B cell (primary cell): ENCODE results near the gene HNRNPH1. TPM values are rescaled to one million over a fixed set of nuclear protein-coding genes. Genes with fewer than 3 reads are reported as not detected.
"Not testable (repeated sequence)": the region's sequence is repeated elsewhere in the genome, so short reads cannot be mapped to it uniquely, and the experiment has no call there.

Source experiments
- ATAC-seq: fragments of 200-7000 bp; cut with Tn5 transposase; one replicate; pipeline ENCODE4 v1.10.0; 2021; ENCODE audit warnings: low read depth, mild to moderate bottlenecking, moderate number of reproducible peaks, moderate library complexity
- CTCF ChIA-PET: fragments of 350-600 bp; sonication (Branson Sonifier 250); formaldehyde crosslinking; loops from one replicate; lab custom pipeline; 2021; ENCODE audit warnings: antibody characterized with exemption, inconsistent platforms; lab: Charles Lee
- POLR2A ChIA-PET: fragments of 350-600 bp; sonication (Branson Sonifier 250); formaldehyde crosslinking; loops from one replicate; lab custom pipeline; 2021; ENCODE audit warnings: antibody characterized with exemption; lab: Charles Lee
- DNase-seq: peaks from one replicate; pipeline ENCODE4 v3.0.0; 2013
- H2AFZ ChIP-seq: 2 replicates; pipeline ENCODE4 v1.6.1; 2012; ENCODE audit warnings: mild to moderate bottlenecking, low read depth, low read length; ENCODE audit not compliant: insufficient read depth, poor library complexity, severe bottlenecking
- H3K27ac ChIP-seq, 2 donors: 1 replicate in 1 of 2; 2 replicates in 1 of 2; pipeline ENCODE4 v1.5.1; 2012 to 2013; ENCODE audit warnings: low read length in 2 of 2, mild to moderate bottlenecking in 2 of 2, moderate library complexity in 1 of 2
- H3K27me3 ChIP-seq, 4 experiments: fragments of 200-600 bp in 1 of 4; sonication (generic) in 1 of 4; replicated peaks in 1 of 4; 1 replicate in 2 of 4; 2 replicates in 2 of 4; pipeline versions ENCODE4 v1.6.1 to v1.7.0; 2013 to 2016; ENCODE audit warnings: low read length in 3 of 4, mild to moderate bottlenecking in 2 of 4, mixed read lengths in 1 of 4, moderate library complexity in 1 of 4; ENCODE audit not compliant: insufficient read depth in 4 of 4, control insufficient read depth in 3 of 4; ENCODE audit errors: control extremely low read depth in 1 of 4
- H3K36me3 ChIP-seq, 2 experiments: replicated peaks in 1 of 2; 1 replicate in 1 of 2; 2 replicates in 1 of 2; pipeline versions ENCODE4 v1.6.1 to v1.7.1; 2013; ENCODE audit warnings: low read length in 1 of 2; ENCODE audit not compliant: insufficient read depth in 2 of 2, control insufficient read depth in 1 of 2; ENCODE audit errors: control extremely low read depth in 1 of 2, extremely low read depth in 1 of 2
- H3K4me1 ChIP-seq, 2 donors: fragments of 200-600 bp in 1 of 2; sonication (generic) in 1 of 2; 1 replicate in 1 of 2; 2 replicates in 1 of 2; pipeline versions ENCODE4 v1.5.1 to v1.6.1; 2013 to 2017; ENCODE audit warnings: low read length in 2 of 2; ENCODE audit not compliant: control insufficient read depth in 2 of 2, insufficient read depth in 2 of 2
- H3K4me2 ChIP-seq: replicated peaks from 2 replicates; pipeline ENCODE3; 2012; ENCODE audit warnings: mild to moderate bottlenecking, low read depth, low read length; ENCODE audit not compliant: poor library complexity, severe bottlenecking
- H3K4me3 ChIP-seq, 5 experiments: fragments of 200-600 bp in 1 of 5; sonication (generic) in 1 of 5; 1 replicate in 3 of 5; 2 replicates in 2 of 5; pipeline versions ENCODE4 v1.5.1 to v1.7.0; 2011 to 2016; ENCODE audit warnings: low read length in 4 of 5, mild to moderate bottlenecking in 4 of 5, low read depth in 2 of 5, control low read depth in 1 of 5, moderate library complexity in 1 of 5; ENCODE audit not compliant: insufficient read depth in 1 of 5; ENCODE audit errors: control extremely low read depth in 1 of 5, extremely low read depth in 1 of 5
- H3K79me2 ChIP-seq: fragments of 200-600 bp; sonication (generic); one replicate; pipeline ENCODE4 v1.6.0; 2016; ENCODE audit warnings: low read length; ENCODE audit not compliant: control insufficient read depth, insufficient read depth
- H3K9ac ChIP-seq: fragments of 200-600 bp; sonication (generic); 2 replicates; pipeline ENCODE4 v1.6.1; 2017; ENCODE audit warnings: mild to moderate bottlenecking, low read length, moderate library complexity
- H3K9me3 ChIP-seq, 3 donors: one replicate each; pipeline versions ENCODE4 v1.6.1 to v1.7.1; 2013; ENCODE audit warnings: low read length in 2 of 3; ENCODE audit not compliant: control insufficient read depth in 2 of 3, insufficient read depth in 1 of 3; ENCODE audit errors: control extremely low read depth in 1 of 3
- H4K20me1 ChIP-seq: 2 replicates; pipeline ENCODE4 v1.6.0; 2012; ENCODE audit warnings: mild to moderate bottlenecking, low read length; ENCODE audit not compliant: insufficient read depth, control insufficient read depth, poor library complexity, severe bottlenecking
- H3K27ac Mint-ChIP-seq: one replicate; pipeline ENCODE4 v1.8.0; 2021; ENCODE audit warnings: mixed read lengths
- H3K27me3 Mint-ChIP-seq: one replicate; pipeline ENCODE4 v1.8.0; 2021; ENCODE audit warnings: mixed read lengths
- H3K4me1 Mint-ChIP-seq: one replicate; pipeline ENCODE4 v1.8.0; 2021; ENCODE audit warnings: mixed read lengths
- H3K4me3 Mint-ChIP-seq: one replicate; pipeline ENCODE4 v1.8.0; 2021; ENCODE audit warnings: mixed read lengths
- H3K9me3 Mint-ChIP-seq: one replicate; pipeline ENCODE4 v1.8.0; 2022; ENCODE audit warnings: mixed read lengths; ENCODE audit not compliant: insufficient read depth
- WGBS: methylation state at CpG from one replicate; pipeline ENCODE4 v1.1.5; 2013; ENCODE audit warnings: missing lambda C conversion rate; ENCODE audit not compliant: insufficient coverage; 5-methylcytosine and 5-hydroxymethylcytosine counted together
- intact Hi-C: fragments of 100-400 bp; cut with micrococcal nuclease; formaldehyde crosslinking; loops from one replicate; pipeline ENCODE4 v1.10.0; 2022
- polyA plus RNA-seq: library from polyadenylated mRNA; depleted of rRNA; stranded (reverse); fragments of >200 nt; gene quantifications from 2 replicates; pipeline ENCODE4 v1.2.3, GENCODE V29; 2012
- total RNA-seq, 2 donors: library from RNA; stranded (reverse); fragments of 120-200 nt in 1 of 2; gene quantifications; 1 replicate in 1 of 2; 2 replicates in 1 of 2; pipeline versions ENCODE4 v1.2.3 to v1.2.4, GENCODE V29; 2013 to 2022

Gene HNRNPH1
- total and polyA plus RNA-seq, 2 donors (not counting 1 experiment from before 2014, with no cell fraction given), result 471 to 1,412 TPM

DNA sequence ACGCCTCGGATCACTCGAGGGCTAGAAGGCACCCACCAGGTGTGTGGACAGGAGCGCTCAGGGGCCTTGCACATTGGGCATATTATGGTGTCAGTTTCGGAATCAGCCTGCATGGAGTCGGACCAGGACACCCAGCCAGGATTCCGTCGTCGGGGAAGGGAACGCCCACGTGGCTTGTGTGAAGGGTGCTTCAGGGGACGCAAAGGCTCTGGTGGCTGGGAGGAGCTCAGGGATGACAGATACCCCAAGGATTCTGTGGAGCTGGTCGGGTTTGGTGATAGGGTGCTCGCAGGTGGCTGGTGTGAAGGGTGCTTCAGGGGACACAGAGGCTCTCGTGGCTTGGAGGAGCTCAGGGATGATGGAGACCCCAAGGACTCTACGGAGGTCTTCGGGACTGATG is 19.2 kb upstream of the HNRNPH1 start:
- H3K4me3 ChIP-seq, H3K27me3 Mint-ChIP-seq, CTCF ChIA-PET, POLR2A ChIA-PET, intact Hi-C loops, H3K9ac ChIP-seq, H3K4me3 Mint-ChIP-seq, DNase-seq, H3K4me1 Mint-ChIP-seq, H3K27ac Mint-ChIP-seq, H2AFZ ChIP-seq, H3K9me3 Mint-ChIP-seq, H3K36me3 ChIP-seq, H3K27me3 ChIP-seq, H3K9me3 ChIP-seq, H3K4me2 ChIP-seq, H3K27ac ChIP-seq, ATAC-seq, H3K79me2 ChIP-seq, H4K20me1 ChIP-seq, H3K4me1 ChIP-seq: not testable (repeated sequence)
- 95% methylated on average over 10 of the region's 17 CpGs for WGBS

DNA sequence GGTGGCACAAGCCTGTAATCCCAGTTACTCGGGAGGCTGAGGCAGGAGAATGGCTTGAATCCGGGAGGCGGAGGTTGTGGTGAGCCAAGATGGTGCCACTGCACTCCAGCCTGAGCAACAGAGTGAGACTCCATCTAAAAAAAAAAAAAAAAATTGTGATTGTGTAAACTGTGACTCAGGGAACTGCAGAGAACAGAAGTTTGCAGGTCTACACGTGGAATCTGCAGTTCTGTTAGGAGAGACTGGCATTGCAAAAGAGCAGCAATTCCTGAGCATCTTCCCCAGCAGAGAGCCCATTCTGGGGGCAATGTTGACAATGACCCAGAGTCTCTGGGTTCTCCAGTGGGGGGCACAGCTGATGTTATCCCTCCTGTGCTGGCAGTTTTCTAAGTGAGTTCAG is 18.3 kb upstream of the HNRNPH1 start:
- POLR2A ChIA-PET, H3K9ac ChIP-seq: not testable (repeated sequence)

DNA sequence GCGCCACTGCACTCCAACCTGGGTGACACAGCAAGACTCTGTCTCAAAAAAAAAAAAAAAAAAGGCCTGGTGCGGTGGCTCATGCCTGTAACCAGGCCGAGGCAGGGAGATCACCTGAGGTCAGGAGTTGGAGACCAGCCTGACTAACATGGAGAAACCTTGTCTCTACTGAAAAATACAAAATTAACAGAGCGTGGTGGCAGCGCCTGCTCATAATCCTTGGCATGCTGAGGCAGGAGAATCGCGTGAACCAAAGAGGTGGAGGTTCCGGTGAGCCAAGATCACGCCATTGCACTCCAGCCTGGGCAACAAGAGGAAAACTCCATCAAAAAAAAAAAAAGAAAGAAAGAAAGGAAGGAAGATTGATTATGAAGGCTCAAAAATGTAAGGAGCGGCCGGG is 15.8 kb upstream of the HNRNPH1 start:
- H3K9me3 Mint-ChIP-seq, H3K36me3 ChIP-seq, H4K20me1 ChIP-seq, intact Hi-C loops, H3K4me3 ChIP-seq, H3K4me1 Mint-ChIP-seq, H3K27ac ChIP-seq, H3K4me1 ChIP-seq, H3K4me3 Mint-ChIP-seq, H2AFZ ChIP-seq, H3K27me3 Mint-ChIP-seq, H3K79me2 ChIP-seq, ATAC-seq, H3K9me3 ChIP-seq, DNase-seq, H3K27me3 ChIP-seq, H3K9ac ChIP-seq, H3K4me2 ChIP-seq, H3K27ac Mint-ChIP-seq: not testable (repeated sequence)
- WGBS, result 92% methylated on average over 11 of the region's 11 CpGs
- ChIA-PET CTCF (interaction anchor here (1.5 kb wide), 1 partner anchor 29 kb away, joined by 4 read pairs; no protein-coding TSS in a partner anchor), POLR2A (interaction anchor here (0.7 to 1.6 kb wide), 2 partner anchors 16 to 143 kb away, joined by 4 to 8 read pairs; partner anchors contain the start of gene HNRNPH1)

More for the DNA sequence above, 18.3 kb upstream of the HNRNPH1 start:
- ATAC-seq, H3K4me3 ChIP-seq, CTCF ChIA-PET, intact Hi-C loops, H4K20me1 ChIP-seq, H3K79me2 ChIP-seq, H3K27me3 Mint-ChIP-seq, H3K4me2 ChIP-seq, H3K4me3 Mint-ChIP-seq, H3K27ac Mint-ChIP-seq, H3K4me1 Mint-ChIP-seq, H2AFZ ChIP-seq, H3K36me3 ChIP-seq, H3K27me3 ChIP-seq, H3K9me3 Mint-ChIP-seq, H3K4me1 ChIP-seq, H3K27ac ChIP-seq, H3K9me3 ChIP-seq, DNase-seq: not testable (repeated sequence)
- WGBS, result no CpG with 5 or more reads among the region's 4 CpGs

- H3K9ac ChIP-seq, H3K9me3 ChIP-seq, H3K9me3 Mint-ChIP-seq, H3K27ac ChIP-seq, H3K36me3 ChIP-seq, DNase-seq, H3K27me3 Mint-ChIP-seq, H3K4me3 ChIP-seq, intact Hi-C loops, H4K20me1 ChIP-seq, H3K4me1 Mint-ChIP-seq, H3K4me2 ChIP-seq, H3K27me3 ChIP-seq, H3K4me1 ChIP-seq, H3K27ac Mint-ChIP-seq, H3K4me3 Mint-ChIP-seq, CTCF ChIA-PET, H3K79me2 ChIP-seq: not testable (repeated sequence)
- peak overlapping the region; percentile 42 for H2AFZ ChIP-seq
- no CpG with 5 or more reads among the region's 49 CpGs for whole genome bisulfite sequencing
- peak; percentile 97 for ATAC-seq
- POLR2A ChIA-PET, result interaction anchor here (1.2 kb wide), 1 partner anchor 11 kb away, joined by 3 read pairs; the partner anchor contains the start of gene HNRNPH1
Observed at GRCh38 chr5:179634370-179635172, 11.1 kb upstream of the HNRNPH1 start.
